Measurements from ENCODE around the gene NRIP3. TPM values are rescaled to one million over a fixed set of nuclear protein-coding genes. Genes with fewer than 3 reads are reported as not detected.

NRIP3 gene
- 0.34 and 0.54 TPM in 2 replicates for total RNA-seq

GRCh38 chr11:9003573-9004182 is at the start of gene NRIP3:
NRIP3 (minus strand) TSS chr11:9004001; CDS start chr11:9003935, 66 bp downstream.

GRCh38 chr11:8964324-8965320 is 39.2 kb downstream of the NRIP3 start, which contains the start of gene TMEM9B:
TMEM9B (minus strand) TSS chr11:8964442; CDS start chr11:8964313, 129 bp downstream.

GRCh38 chr11:8942518-8943066 is 61.2 kb downstream of the NRIP3 start, which contains the start of gene ASCL3:
ASCL3 (minus strand) TSS chr11:8943016; CDS start chr11:8938161, 4,855 bp downstream.

DNA sequence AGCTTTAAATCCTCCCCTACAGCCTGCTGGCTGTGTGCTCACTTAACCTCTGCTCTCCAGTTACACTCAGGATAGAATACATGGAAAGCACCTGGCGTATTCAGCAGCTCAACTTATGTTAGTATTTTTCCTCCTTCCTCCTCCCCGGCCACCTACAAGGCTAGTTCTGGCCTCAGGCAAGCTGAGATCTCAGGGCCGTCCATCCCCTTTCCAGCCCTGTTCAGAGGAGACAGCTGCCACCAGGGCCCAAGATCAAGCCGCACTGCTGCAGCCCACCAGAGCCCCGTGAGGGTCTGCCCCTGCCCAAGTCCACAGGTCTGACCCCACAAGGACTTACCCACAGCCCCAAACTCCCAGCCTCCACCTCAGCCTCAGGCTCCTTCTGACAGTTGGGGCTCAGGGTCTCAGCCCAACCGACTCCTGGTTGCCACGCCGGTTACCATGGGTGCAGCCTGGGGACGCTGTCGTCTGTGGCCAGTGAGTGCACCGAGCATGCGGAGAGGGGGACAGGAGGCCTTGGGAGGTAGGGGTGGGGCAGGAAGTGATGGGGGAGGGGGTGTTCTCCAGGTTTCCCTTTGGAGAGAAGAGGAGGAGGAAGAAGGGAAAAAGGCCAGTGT is 71.1 kb downstream of the NRIP3 start, which contains the start of gene C11orf16:
C11orf16 (minus strand) TSS at position 384 of the 617 bp plus-strand sequence. CDS start 639 bp downstream, outside the sequence.

Other genes starting within 250 kb of the NRIP3 start
- 23.7 and 24.1 TPM in 2 replicates for gene AKIP1, start 92.8 kb downstream of the NRIP3 start, total RNA-seq
- not detected in 2 replicates for gene C11orf16, start 71.1 kb downstream of the NRIP3 start, total RNA-seq
- not detected in 2 replicates for gene ASCL3, start 61.0 kb downstream of the NRIP3 start, total RNA-seq
- gene TMEM9B, start 39.6 kb downstream of the NRIP3 start, total RNA-seq = 38.1 and 40.0 TPM in 2 replicates
- gene SCUBE2, start 87.6 kb upstream of the NRIP3 start, total RNA-seq = 1.4 and 3.4 TPM in 2 replicates